Measurements from ENCODE around the gene TLK1.

DNA sequence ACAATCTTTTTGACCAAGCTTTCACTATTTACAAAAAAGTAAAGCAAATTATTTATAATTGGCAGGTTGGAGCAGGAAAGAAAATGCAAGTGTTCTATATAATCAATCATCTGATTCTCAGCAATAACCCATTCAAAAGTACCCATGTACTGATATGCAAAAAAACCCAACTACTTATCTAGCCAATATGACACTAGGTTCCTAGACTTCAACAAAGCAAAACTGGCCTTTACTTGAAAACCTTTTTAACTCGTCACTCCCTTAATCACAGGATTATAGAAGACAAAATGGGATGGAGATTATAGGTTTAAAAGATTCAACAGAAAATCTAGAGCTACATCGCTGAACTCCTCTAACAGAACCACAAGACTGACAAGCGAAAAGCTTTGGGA is 3.6 kb downstream of the TLK1 start:
- TF ChIP-seq, protein P1, sequence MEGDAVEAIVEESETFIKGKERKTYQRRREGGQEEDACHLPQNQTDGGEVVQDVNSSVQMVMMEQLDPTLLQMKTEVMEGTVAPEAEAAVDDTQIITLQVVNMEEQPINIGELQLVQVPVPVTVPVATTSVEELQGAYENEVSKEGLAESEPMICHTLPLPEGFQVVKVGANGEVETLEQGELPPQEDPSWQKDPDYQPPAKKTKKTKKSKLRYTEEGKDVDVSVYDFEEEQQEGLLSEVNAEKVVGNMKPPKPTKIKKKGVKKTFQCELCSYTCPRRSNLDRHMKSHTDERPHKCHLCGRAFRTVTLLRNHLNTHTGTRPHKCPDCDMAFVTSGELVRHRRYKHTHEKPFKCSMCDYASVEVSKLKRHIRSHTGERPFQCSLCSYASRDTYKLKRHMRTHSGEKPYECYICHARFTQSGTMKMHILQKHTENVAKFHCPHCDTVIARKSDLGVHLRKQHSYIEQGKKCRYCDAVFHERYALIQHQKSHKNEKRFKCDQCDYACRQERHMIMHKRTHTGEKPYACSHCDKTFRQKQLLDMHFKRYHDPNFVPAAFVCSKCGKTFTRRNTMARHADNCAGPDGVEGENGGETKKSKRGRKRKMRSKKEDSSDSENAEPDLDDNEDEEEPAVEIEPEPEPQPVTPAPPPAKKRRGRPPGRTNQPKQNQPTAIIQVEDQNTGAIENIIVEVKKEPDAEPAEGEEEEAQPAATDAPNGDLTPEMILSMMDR (conservative IDR thresholded peaks at IDR 0.05) = no peak
- TF ChIP-seq ZFX (IDR thresholded peaks at IDR 0.05) = no peak

Data from C4-2B (cell line).